H1 (cell line): ENCODE data around the gene NIPAL3.

ENCODE experiments used
- BACH1 ChIP-seq: IDR thresholded peaks from 2 replicates; pipeline ENCODE4 v1.6.1; 2012; ENCODE audit warnings: low read length, improper control_type of control experiment
- CBX5 ChIP-seq: fragments of 300-800, 300-1000 bp; sonication (generic); IDR thresholded peaks from 2 replicates; pipeline ENCODE4 v1.7.1; 2016; ENCODE audit warnings: antibody characterized with exemption, low read length, low read depth
- CEBPB ChIP-seq: IDR thresholded peaks from 2 replicates; pipeline ENCODE4 v1.6.1; 2012; ENCODE audit warnings: low read depth, low read length
- CREB1 ChIP-seq: IDR thresholded peaks from 2 replicates; pipeline ENCODE4 v1.6.1; 2012; ENCODE audit warnings: inconsistent platforms
- CTCF ChIP-seq, 3 experiments: IDR thresholded peaks; 1 replicate in 2 of 3; 2 replicates in 1 of 3; pipeline versions ENCODE4 v1.5.1 to v1.6.1; 2011; ENCODE audit warnings: low read length in 3 of 3, mild to moderate bottlenecking in 3 of 3, inconsistent platforms in 2 of 3, low read depth in 1 of 3, moderate library complexity in 1 of 3; ENCODE audit not compliant: insufficient read depth in 1 of 3; ENCODE audit errors: control extremely low read depth in 1 of 3
- EP300 ChIP-seq, 2 experiments: IDR thresholded peaks; 1 replicate in 1 of 2; 2 replicates in 1 of 2; pipeline ENCODE4 v1.6.1; 2011 to 2012; ENCODE audit warnings: low read depth in 2 of 2, low read length in 2 of 2, mild to moderate bottlenecking in 2 of 2, borderline replicate concordance in 1 of 2, inconsistent platforms in 1 of 2, moderate library complexity in 1 of 2
- EZH2 ChIP-seq: fragments of 200-600 bp; sonication (generic); IDR thresholded peaks from 2 replicates; pipeline ENCODE4 v1.7.1; 2012; ENCODE audit warnings: low read depth, mild to moderate bottlenecking, moderate library complexity, low read length, inconsistent platforms; ENCODE audit not compliant: severe bottlenecking
- FOSL1 ChIP-seq: IDR thresholded peaks from 2 replicates; pipeline ENCODE4 v1.6.1; 2011; ENCODE audit warnings: mild to moderate bottlenecking, low read depth, low read length, moderate library complexity; ENCODE audit not compliant: insufficient read depth
- MAX ChIP-seq: IDR thresholded peaks from 2 replicates; pipeline ENCODE4 v1.6.1; 2012; ENCODE audit warnings: inconsistent platforms
- POLR2A ChIP-seq, 2 experiments: IDR thresholded peaks; 1 replicate in 1 of 2; 2 replicates in 1 of 2; pipeline ENCODE4 v1.6.1; 2011; ENCODE audit warnings: low read depth in 2 of 2, low read length in 2 of 2, mild to moderate bottlenecking in 2 of 2; ENCODE audit errors: control extremely low read depth in 1 of 2
- RXRA ChIP-seq: IDR thresholded peaks from 2 replicates; pipeline ENCODE4 v1.6.1; 2011; ENCODE audit warnings: low read depth, mild to moderate bottlenecking, low read length, moderate library complexity; ENCODE audit not compliant: insufficient read depth
- TAF1 ChIP-seq: IDR thresholded peaks from 2 replicates; pipeline ENCODE4 v1.6.1; 2011; ENCODE audit warnings: mild to moderate bottlenecking, low read depth, low read length
- TEAD4 ChIP-seq: IDR thresholded peaks from 2 replicates; pipeline ENCODE4 v1.6.1; 2012; ENCODE audit warnings: low read depth, low read length, inconsistent platforms, mixed read lengths
- YY1 ChIP-seq: IDR thresholded peaks from 2 replicates; pipeline ENCODE4 v1.6.1; 2011; ENCODE audit warnings: low read depth, mild to moderate bottlenecking, low read length

GRCh38 chr1:24476571-24476970 lies 61.0 kb downstream of the NIPAL3 start:
- TF ChIP-seq CEBPB (no peak), EP300 (IDR thresholded peaks at IDR 0.05; ENCODE audit: borderline replicate concordance in 1 of 2, low read depth in 2 of 2, low read length in 2 of 2) (no peak), YY1 (no peak), CBX5 (no peak), BACH1 (no peak), POLR2A (IDR thresholded peaks at IDR 0.05; ENCODE audit: control extremely low read depth in 1 of 2, low read depth in 2 of 2, low read length in 2 of 2) (no peak), CTCF (IDR thresholded peaks at IDR 0.05; ENCODE audit: control extremely low read depth in 1 of 3, insufficient read depth in 1 of 3, low read depth in 1 of 3, low read length in 3 of 3) (no peak), RXRA (no peak), TAF1 (no peak), FOSL1 (no peak), TEAD4 (no peak), CREB1 (no peak), EZH2 (no peak), MAX (no peak)
